CD14-positive monocyte (primary cell): ENCODE results near the gene SH2D1A. TPM values are rescaled to one million over a fixed set of nuclear protein-coding genes. Genes with fewer than 3 reads are reported as not detected.

ENCODE experiments used
- DNase-seq, 3 donors: peaks; one replicate each; pipeline ENCODE4 v3.0.0-alpha.2; 2011 to 2022
- H2AFZ ChIP-seq: 2 replicates; pipeline ENCODE4 v1.6.0; 2012; ENCODE audit warnings: mild to moderate bottlenecking, low read depth, low read length, inconsistent platforms; ENCODE audit not compliant: insufficient read depth, poor library complexity, severe bottlenecking
- H3K27ac ChIP-seq, 2 donors: 1 replicate in 1 of 2; 2 replicates in 1 of 2; pipeline ENCODE4 v1.5.1; 2012 to 2013; ENCODE audit warnings: low read length in 2 of 2, control low read depth in 1 of 2, inconsistent platforms in 1 of 2, low read depth in 1 of 2, mild to moderate bottlenecking in 1 of 2
- H3K27me3 ChIP-seq, 2 donors: one replicate each; pipeline versions ENCODE4 v1.6.0 to v1.6.1; 2011 to 2013; ENCODE audit warnings: low read length in 2 of 2; ENCODE audit not compliant: control insufficient read depth in 2 of 2, insufficient read depth in 2 of 2
- H3K36me3 ChIP-seq, 2 donors: replicated peaks in 1 of 2; 1 replicate in 1 of 2; 2 replicates in 1 of 2; pipeline versions ENCODE4 v1.5.1 to v1.6.1; 2012 to 2013; ENCODE audit warnings: low read length in 2 of 2, control low read depth in 1 of 2, inconsistent platforms in 1 of 2, mild to moderate bottlenecking in 1 of 2; ENCODE audit not compliant: insufficient read depth in 2 of 2, control insufficient read depth in 1 of 2
- H3K4me1 ChIP-seq, 2 donors: 1 replicate in 1 of 2; 2 replicates in 1 of 2; pipeline versions ENCODE4 v1.5.1 to v1.6.1; 2012 to 2013; ENCODE audit warnings: low read length in 2 of 2, control low read depth in 1 of 2, inconsistent platforms in 1 of 2, mild to moderate bottlenecking in 1 of 2, moderate library complexity in 1 of 2; ENCODE audit not compliant: insufficient read depth in 2 of 2, control insufficient read depth in 1 of 2
- H3K4me2 ChIP-seq: replicated peaks from 2 replicates; pipeline ENCODE3; 2012; ENCODE audit warnings: low read length, moderate library complexity, mild to moderate bottlenecking; ENCODE audit not compliant: poor library complexity, severe bottlenecking; ENCODE audit errors: extremely low read depth
- H3K4me3 ChIP-seq, 3 experiments: fragments of 200-600 bp in 1 of 3; sonication (generic) in 1 of 3; replicated peaks in 1 of 3; 1 replicate in 2 of 3; 2 replicates in 1 of 3; pipeline ENCODE4 v1.5.1; 2011 to 2013; ENCODE audit warnings: low read length in 3 of 3, mild to moderate bottlenecking in 3 of 3, control low read depth in 2 of 3, low read depth in 2 of 3, inconsistent platforms in 1 of 3, moderate library complexity in 1 of 3
- H3K79me2 ChIP-seq: 2 replicates; pipeline ENCODE4 v1.6.0; 2012; ENCODE audit warnings: mild to moderate bottlenecking, control low read depth, inconsistent platforms, low read length, moderate library complexity; ENCODE audit not compliant: insufficient read depth
- H3K9ac ChIP-seq: 2 replicates; pipeline ENCODE4 v1.6.0; 2017; ENCODE audit warnings: low read length, mild to moderate bottlenecking; ENCODE audit not compliant: insufficient read depth, poor library complexity, severe bottlenecking
- H3K9me3 ChIP-seq, 2 donors: replicated peaks in 1 of 2; 1 replicate in 1 of 2; 2 replicates in 1 of 2; pipeline versions ENCODE4 v1.5.1 to v1.6.1; 2012 to 2013; ENCODE audit warnings: low read length in 2 of 2, control low read depth in 1 of 2; ENCODE audit not compliant: control insufficient read depth in 1 of 2, insufficient read depth in 1 of 2
- H4K20me1 ChIP-seq: 2 replicates; pipeline ENCODE4 v1.6.0; 2012; ENCODE audit warnings: mild to moderate bottlenecking, low read length, control low read depth, moderate library complexity; ENCODE audit not compliant: insufficient read depth
- H3K27ac Mint-ChIP-seq, 7 donors: one replicate each; pipeline ENCODE4 v1.8.0; 2020; ENCODE audit warnings: mild to moderate bottlenecking in 7 of 7, mixed read lengths in 7 of 7, moderate library complexity in 6 of 7, inconsistent platforms in 2 of 7
- H3K27me3 Mint-ChIP-seq, 3 donors: one replicate each; pipeline ENCODE4 v1.8.0; 2021 to 2022; ENCODE audit warnings: low read depth in 3 of 3, mild to moderate bottlenecking in 3 of 3, mixed read lengths in 3 of 3, moderate library complexity in 3 of 3, inconsistent platforms in 1 of 3
- H3K36me3 Mint-ChIP-seq, 2 donors: one replicate each; pipeline ENCODE4 v1.8.0; 2020; ENCODE audit warnings: mixed read lengths in 2 of 2, inconsistent platforms in 1 of 2, mild to moderate bottlenecking in 1 of 2
- H3K4me1 Mint-ChIP-seq: one replicate; pipeline ENCODE4 v1.8.0; 2020; ENCODE audit warnings: mild to moderate bottlenecking, mixed read lengths
- H3K4me3 Mint-ChIP-seq, 2 donors: one replicate each; pipeline ENCODE4 v1.8.0; 2020; ENCODE audit warnings: mild to moderate bottlenecking in 2 of 2, mixed read lengths in 2 of 2, moderate library complexity in 1 of 2
- H3K9me3 Mint-ChIP-seq, 7 donors: one replicate each; pipeline ENCODE4 v1.8.0; 2020 to 2022; ENCODE audit warnings: mixed read lengths in 7 of 7, mild to moderate bottlenecking in 6 of 7, moderate library complexity in 6 of 7, inconsistent platforms in 2 of 7
- CTCF ChIP-seq: fragments of 200-600 bp; IDR thresholded peaks from one replicate; pipeline ENCODE4 v1.8.0; 2022; ENCODE audit warnings: antibody characterized with exemption, mild to moderate bottlenecking
- whole genome bisulfite sequencing: methylation state at CpG from one replicate; pipeline ENCODE4 v1.1.5; 2013; ENCODE audit warnings: missing lambda C conversion rate; ENCODE audit not compliant: insufficient coverage; 5-methylcytosine and 5-hydroxymethylcytosine counted together
- intact Hi-C, 2 donors: fragments of 100-400 bp; cut with micrococcal nuclease; formaldehyde crosslinking; loops; one replicate each; pipeline versions ENCODE4 v1.15.0 to v1.15.1; 2023
- polyA plus RNA-seq, 3 donors: library from polyadenylated mRNA; depleted of rRNA in 1 of 3; unstranded in 2 of 3; stranded (reverse) in 1 of 3; fragments of 300-500 nt in 2 of 3; fragments of >200 nt in 1 of 3; fragmentation: Illumina TruSeq in 2 of 3; gene quantifications; 1 replicate in 2 of 3; 2 replicates in 1 of 3; pipeline ENCODE4 v1.2.3, GENCODE V29; 2012 to 2021

SH2D1A gene
- polyA plus RNA-seq, 3 donors, result 0.24 TPM; not detected in 2

- no peak for TF ChIP-seq CTCF
- Histone ChIP-seq H3K9me3 (no peaks in the 10 kb centered on the region), H3K4me2 (no peak overlapping the region), H3K36me3 (no peaks in the 10 kb centered on the region), H4K20me1 (no peaks in the 10 kb centered on the region), H3K4me3 (no peak overlapping the region), H3K4me1 (no peaks in the 10 kb centered on the region), H3K27me3 (no peaks in the 10 kb centered on the region), H3K79me2 (no peaks in the 10 kb centered on the region), H3K9ac (no peak overlapping the region), H3K27ac (no peak overlapping the region), H2AFZ (no peak overlapping the region)
- no peak for DNase-seq
- no peak overlapping the region for H3K27ac Mint-ChIP-seq
- no peaks in the 10 kb centered on the region for H3K36me3 Mint-ChIP-seq
- no CpG with 5 or more reads among the region's 4 CpGs for WGBS
- H3K4me3 Mint-ChIP-seq, result no peak overlapping the region
- H3K9me3 Mint-ChIP-seq, result no peaks in the 10 kb centered on the region
- H3K4me1 Mint-ChIP-seq, result peaks cover 3% of the 10 kb centered on the region
- intact Hi-C loops, result no loop called here
- H3K27me3 Mint-ChIP-seq, result no peaks in the 10 kb centered on the region
These were observed 37.0 kb downstream of the SH2D1A start for GRCh38 chrX:124383354-124383753.

GRCh38 chrX:124386401-124386800 lies 40.0 kb downstream of the SH2D1A start:
- 100% methylated on average over 3 of the region's 6 CpGs for WGBS
- H3K27me3 Mint-ChIP-seq, result no peaks in the 10 kb centered on the region
- no peak for TF ChIP-seq CTCF
- H3K4me1 Mint-ChIP-seq, result no peaks in the 10 kb centered on the region
- no peaks in the 10 kb centered on the region for H3K36me3 Mint-ChIP-seq
- no peak overlapping the region for H2AFZ ChIP-seq
- no peak overlapping the region for H3K27ac ChIP-seq
- no peak for DNase-seq
- no peaks in the 10 kb centered on the region for H3K36me3 ChIP-seq
- H3K79me2 ChIP-seq, result no peaks in the 10 kb centered on the region
- no peaks in the 10 kb centered on the region for H3K4me1 ChIP-seq
- no peaks in the 10 kb centered on the region for H3K9me3 Mint-ChIP-seq
- H4K20me1 ChIP-seq, result no peaks in the 10 kb centered on the region
- no peak overlapping the region for H3K4me3 Mint-ChIP-seq
- H3K4me3 ChIP-seq, result no peak overlapping the region
- H3K4me2 ChIP-seq, result no peak overlapping the region
- H3K27me3 ChIP-seq, result no peaks in the 10 kb centered on the region
- intact Hi-C loops, result no loop called here
- H3K27ac Mint-ChIP-seq, result no peak overlapping the region
- no peaks in the 10 kb centered on the region for H3K9me3 ChIP-seq
- no peak overlapping the region for H3K9ac ChIP-seq
